Fibroblast of mammary gland (primary cell): ENCODE results near the gene CSRNP2.
A peak's percentile ranks its signal among the peaks of the same experiment; 100 is the strongest.
"Not testable (repeated sequence)": the region's sequence is repeated elsewhere in the genome, so short reads cannot be mapped to it uniquely, and the experiment has no call there.

Source experiments
- DNase-seq: peaks from one replicate; pipeline ENCODE4 v3.0.0-alpha.2; 2010; ENCODE audit warnings: low read depth
- H3K4me3 ChIP-seq: 2 replicates; pipeline ENCODE4 v1.5.1; 2011; ENCODE audit warnings: low read depth, mild to moderate bottlenecking, low read length, moderate library complexity; ENCODE audit not compliant: control insufficient read depth
- CTCF ChIP-seq: conservative IDR thresholded peaks from 2 replicates; pipeline ENCODE4 v1.5.1; 2011; ENCODE audit warnings: low read depth, low read length, inconsistent platforms; ENCODE audit not compliant: control insufficient read depth, insufficient read depth

Gene CSRNP2

GRCh38 chr12:51090705-51091229 lies 7.4 kb upstream of the CSRNP2 start:
- TF ChIP-seq CTCF = no peak
- H3K4me3 ChIP-seq = no peak overlapping the region

GRCh38 chr12:51087818-51088217 lies 4.4 kb upstream of the CSRNP2 start:
- DNase-seq = no peak
- H3K4me3 ChIP-seq = no peak overlapping the region
- no peak for TF ChIP-seq CTCF

More at GRCh38 chr12:51090705-51091229, 7.4 kb upstream of the CSRNP2 start:
- no peak for DNase-seq

- TF ChIP-seq CTCF = no peak
- no peak overlapping the region for H3K4me3 ChIP-seq
- no peak for DNase-seq
Measured at GRCh38 chr12:51086933-51087332, 3.5 kb upstream of the CSRNP2 start.

- H3K4me3 ChIP-seq = no peak overlapping the region
- no peak for TF ChIP-seq CTCF
- DNase-seq = no peak
Measured at GRCh38 chr12:51085757-51086156, 2.4 kb upstream of the CSRNP2 start.

- DNase-seq = peak; percentile 51
- TF ChIP-seq CTCF = no peak
Measured at GRCh38 chr12:51082561-51083125, 753 bp downstream of the CSRNP2 start.

GRCh38 chr12:51081421-51081820 lies 2.0 kb downstream of the CSRNP2 start:
- no peak overlapping the region for H3K4me3 ChIP-seq
- no peak for TF ChIP-seq CTCF
- no peak for DNase-seq

More at GRCh38 chr12:51082561-51083125, 753 bp downstream of the CSRNP2 start:
- peak overlapping the region; percentile 73 for H3K4me3 ChIP-seq

- TF ChIP-seq CTCF = no peak
- no peak overlapping the region for H3K4me3 ChIP-seq
- no peak for DNase-seq
Measured at GRCh38 chr12:51080136-51080535, 3.3 kb downstream of the CSRNP2 start.

DNA sequence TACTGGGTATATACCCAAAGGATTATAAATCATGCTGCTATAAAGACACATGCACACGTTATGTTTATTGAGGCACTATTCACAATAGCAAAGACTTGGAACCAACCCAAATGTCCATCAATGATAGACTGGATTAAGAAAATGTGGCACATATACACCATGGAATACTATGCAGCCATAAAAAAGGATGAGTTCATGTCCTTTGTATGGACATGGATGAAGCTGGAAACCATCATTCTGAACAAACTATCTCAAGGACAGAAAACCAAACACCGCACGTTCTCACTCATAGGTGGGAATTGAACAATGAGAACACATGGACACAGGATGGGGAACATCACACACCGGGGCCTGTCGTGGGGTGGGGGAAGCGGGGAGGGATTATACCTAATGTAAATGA lies 4.5 kb downstream of the CSRNP2 start:
- DNase-seq, H3K4me3 ChIP-seq: not testable (repeated sequence)

- H3K4me3 ChIP-seq, DNase-seq: not testable (repeated sequence)
Measured at GRCh38 chr12:51078346-51078745, 5.0 kb downstream of the CSRNP2 start.
